K562 (cell line): ENCODE data around the gene ASMTL. TPM values are rescaled to one million over a fixed set of nuclear protein-coding genes. Genes with fewer than 3 reads are reported as not detected.

Source experiments
- ADNP ChIP-seq: fragments of 200-800 bp; sonication (Bioruptor generic); IDR thresholded peaks from 2 replicates; pipeline ENCODE4 v1.6.1; 2016; ENCODE audit warnings: missing genetic modification characterization, missing compliant biosample characterization
- CHCHD3 ChIP-seq: fragments of 250-450 bp; sonication (Bioruptor Pico); IDR thresholded peaks from 2 replicates; pipeline ENCODE4 v2.1.2; 2022; ENCODE audit warnings: mild to moderate bottlenecking
- CXXC5 ChIP-seq: fragments of 250-450 bp; sonication (Bioruptor Pico); IDR thresholded peaks from 2 replicates; pipeline ENCODE4 v1.8.0; 2022; ENCODE audit warnings: inconsistent platforms, mild to moderate bottlenecking, moderate library complexity
- E2F8 ChIP-seq: fragments of 450-650 bp; IDR thresholded peaks from 2 replicates; pipeline ENCODE4 v1.7.1; 2018; ENCODE audit warnings: mild to moderate bottlenecking, low read depth; ENCODE audit not compliant: partially characterized antibody
- ETS2 ChIP-seq: IDR thresholded peaks from 2 replicates; pipeline ENCODE4 v1.6.1; 2016; ENCODE audit warnings: borderline replicate concordance, missing genetic modification characterization, mild to moderate bottlenecking, moderate library complexity, missing compliant biosample characterization; ENCODE audit not compliant: poor library complexity, severe bottlenecking
- MTF1 ChIP-seq: fragments of 250-450 bp; sonication (Bioruptor Pico); IDR thresholded peaks from 2 replicates; pipeline ENCODE4 v1.9.0; 2021; ENCODE audit warnings: moderate library complexity, mild to moderate bottlenecking, inconsistent platforms, borderline replicate concordance
- PTRF ChIP-seq: fragments of 450-650 bp; IDR thresholded peaks from 2 replicates; pipeline ENCODE4 v1.6.1; 2016; ENCODE audit warnings: mild to moderate bottlenecking, missing genetic modification characterization, missing compliant biosample characterization
- SRSF3 ChIP-seq: fragments of 200-400 bp; formaldehyde crosslinking; IDR thresholded peaks from 2 replicates; pipeline ENCODE4 v1.6.1; 2016; ENCODE audit warnings: mild to moderate bottlenecking, low read length, moderate library complexity; ENCODE audit not compliant: insufficient read depth
- SRSF7 ChIP-seq: fragments of 200-400 bp; formaldehyde crosslinking; optimal IDR thresholded peaks from 2 replicates; pipeline ENCODE3; 2017; ENCODE audit warnings: mild to moderate bottlenecking, low read depth, low read length
- STAT5A ChIP-seq: IDR thresholded peaks from 2 replicates; pipeline ENCODE4 v1.6.1; 2012; ENCODE audit warnings: low read length, inconsistent platforms, borderline replicate concordance
- TFAP4 ChIP-seq: sonication (generic); formaldehyde crosslinking; IDR thresholded peaks from 2 replicates; pipeline ENCODE4 v1.8.0; 2022; ENCODE audit warnings: missing genetic modification reagents, mild to moderate bottlenecking, moderate library complexity, borderline replicate concordance
- ZBTB11 ChIP-seq, 3 experiments: fragments of 200-800 bp in 1 of 3; fragments of 250-450 bp in 1 of 3; fragments of 450-650 bp in 1 of 3; sonication (Bioruptor Pico) in 1 of 3; sonication (Bioruptor generic) in 1 of 3; formaldehyde crosslinking in 1 of 3; IDR thresholded peaks; 2 replicates each; pipeline versions ENCODE4 v1.6.1 to v1.8.0; 2016 to 2022; ENCODE audit warnings: mild to moderate bottlenecking in 2 of 3, missing genetic modification characterization in 2 of 3, missing compliant biosample characterization in 1 of 3, moderate library complexity in 1 of 3
- ZNF583 ChIP-seq: fragments of 250-450 bp; sonication (Bioruptor Pico); IDR thresholded peaks from 2 replicates; pipeline ENCODE4 v1.4.0; 2020
- ZNF609 ChIP-seq: sonication (generic); formaldehyde crosslinking; IDR thresholded peaks from 2 replicates; pipeline ENCODE4 v1.8.1; 2023; ENCODE audit warnings: missing genetic modification reagents, mild to moderate bottlenecking, borderline replicate concordance
- polyA plus RNA-seq, 8 experiments: library from polyadenylated mRNA; depleted of rRNA in 4 of 8; stranded (reverse) in 5 of 8; unstranded in 3 of 8; fragments of >200 nt; fragmentation: Nextera tagmentation in 2 of 8; fragmentation: Illumina TruSeq in 1 of 8; extraction: Ambion mirVana in 2 of 8; extraction: Trizol in 1 of 8; gene quantifications; 2 replicates each; pipeline versions ENCODE4 v1.2.1 to v1.2.3, GENCODE V29; 2011 to 2014; ENCODE audit warnings: inconsistent platforms in 1 of 8, missing spikeins in 1 of 8
- total RNA-seq, 7 experiments: library from RNA; depleted of rRNA in 6 of 7; stranded (reverse); fragments of >200 nt in 6 of 7; fragmentation: Illumina TruSeq in 2 of 7; extraction: Trizol in 2 of 7; gene quantifications; 2 replicates each; pipeline versions ENCODE4 v1.2.1 to v1.2.3, GENCODE V29; 2011 to 2021; ENCODE audit warnings: low replicate concordance in 1 of 7

The ASMTL gene
- total and polyA plus RNA-seq, 9 of the 15 experiments (the other 6 are each of a cell fraction or from before 2014, with no cell fraction given): 0.56 to 20.6 (median 7.6) TPM

GRCh38 chrX:1477801-1478458 is 25.2 kb upstream of the ASMTL start (continued):
- TF ChIP-seq ZBTB11 (CRISPR knock-in tag; IDR thresholded peaks at IDR 0.05) (0 out of 6 replicates have a peak, but pooled peaks of 1 of the 3 experiments have one; percentile 40), E2F8 (peak; percentile 38), ZNF583 (no peak), ETS2 (tag) (no peak), STAT5A (peak; percentile 50; the same call in 1 of the 2 replicates), ZNF609 (CRISPR knock-in tag) (no peak), PTRF (no peak), MTF1 (CRISPR knock-in tag) (no peak), CHCHD3 (no peak), ADNP (tag) (no peak), TFAP4 (CRISPR knock-in tag) (0 out of 2 replicates have a peak, but pooled peaks have one; percentile 16), CXXC5 (peak; percentile 38; the same call in 1 of the 2 replicates), SRSF3 (no peak), SRSF7 (no peak)
